GM18858 (cell line): ENCODE results near the gene AKAP13.

ENCODE experiments used
- ATAC-seq: cut with Tn5 transposase; IDR thresholded peaks from one replicate; pipeline ENCODE4 v1.9.1; 2021; ENCODE audit not compliant: unreplicated experiment

The AKAP13 gene

GRCh38 chr15:85685356-85685755 lies 305.0 kb downstream of the AKAP13 start:
- no peak for ATAC-seq

DNA sequence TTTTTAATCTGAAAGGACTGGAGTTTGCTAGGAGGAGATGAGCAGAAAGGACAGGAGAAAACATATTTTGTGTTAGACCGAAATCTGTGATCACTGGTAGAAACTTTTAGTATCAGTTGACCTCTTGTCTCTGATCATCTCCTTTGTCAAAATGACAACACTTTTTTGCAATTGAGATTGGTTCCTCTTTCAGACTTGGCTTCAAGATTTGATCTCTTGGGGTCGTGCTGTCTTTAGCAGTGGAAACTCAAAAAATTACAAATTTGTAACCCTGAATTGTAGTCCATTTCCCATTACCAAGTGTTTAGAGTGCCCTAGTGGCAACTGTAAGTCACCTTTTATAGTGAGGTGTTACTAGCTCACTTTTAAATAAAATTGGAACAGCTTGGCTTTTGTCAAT lies 306.9 kb downstream of the AKAP13 start:
- ATAC-seq = no peak

GRCh38 chr15:85688711-85689110 lies 308.3 kb downstream of the AKAP13 start:
- no peak for ATAC-seq

DNA sequence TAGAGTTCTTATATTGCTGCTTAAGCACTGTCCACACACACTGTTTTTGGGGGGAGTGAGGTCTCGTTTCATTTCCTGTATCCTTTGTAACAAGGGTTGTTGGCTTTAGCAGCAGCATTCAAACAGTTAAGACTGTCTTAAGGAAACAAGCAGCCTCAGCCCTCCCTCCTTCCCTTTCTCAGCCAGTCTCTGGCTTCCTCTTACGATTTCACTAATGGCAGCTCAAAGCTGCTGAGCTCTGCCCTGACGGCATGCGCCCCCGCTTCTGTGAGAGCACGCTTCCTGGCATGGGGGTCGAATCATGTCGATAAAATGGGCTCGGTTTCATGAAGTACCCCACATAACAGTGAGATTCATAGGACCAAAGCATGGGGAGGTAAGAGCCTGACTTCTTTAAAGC lies 309.3 kb downstream of the AKAP13 start:
- ATAC-seq = no peak

- peak; percentile 39 for ATAC-seq
Observed at GRCh38 chr15:85690561-85691231, 310.3 kb downstream of the AKAP13 start.

GRCh38 chr15:85691350-85692240 lies 311.2 kb downstream of the AKAP13 start:
- ATAC-seq = peak; percentile 26

- no peak for ATAC-seq
Observed at GRCh38 chr15:85692321-85692720, 311.9 kb downstream of the AKAP13 start.

DNA sequence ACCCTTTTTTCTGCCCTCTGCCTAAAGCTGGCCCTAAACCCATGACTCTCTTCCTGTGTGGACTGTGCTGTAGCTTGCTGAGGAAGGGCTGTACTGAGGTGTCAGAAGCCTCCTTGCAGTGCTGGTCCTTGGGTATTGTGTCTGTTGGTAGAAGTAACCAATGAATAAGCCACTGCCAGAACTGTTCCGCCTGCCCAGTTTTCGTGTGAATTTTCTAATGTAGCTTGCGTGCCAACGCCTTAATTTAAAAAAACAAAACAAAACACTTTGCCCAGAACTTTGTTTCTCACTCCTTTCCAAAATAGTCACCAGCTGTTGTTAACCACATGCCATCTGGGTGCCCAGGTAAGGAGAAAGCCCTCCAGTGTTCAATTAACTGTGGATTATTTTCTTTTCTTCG lies 312.5 kb downstream of the AKAP13 start:
- ATAC-seq = peak; percentile 50

- ATAC-seq = no peak
Observed at GRCh38 chr15:85693277-85693676, 312.9 kb downstream of the AKAP13 start.

GRCh38 chr15:85694091-85694490 lies 313.7 kb downstream of the AKAP13 start:
- no peak for ATAC-seq

DNA sequence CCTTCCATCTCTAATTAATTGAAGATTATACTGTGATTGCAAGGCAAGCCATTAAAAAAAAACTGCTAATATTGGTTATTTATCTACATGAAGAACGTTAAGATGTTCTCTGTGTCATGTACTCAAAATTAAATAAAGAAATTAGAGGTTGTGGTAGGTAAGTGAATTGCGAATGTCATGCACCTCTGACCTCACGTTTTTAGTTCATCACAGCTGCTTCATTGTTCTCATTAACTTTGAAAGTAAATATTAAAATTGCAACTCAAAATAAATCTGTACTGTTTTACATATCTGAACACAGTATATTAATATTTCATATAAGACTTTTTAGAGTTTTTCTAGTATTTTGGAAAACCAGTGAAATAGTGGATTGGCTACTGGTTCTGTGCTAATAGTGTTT lies 320.4 kb downstream of the AKAP13 start:
- no peak for ATAC-seq

DNA sequence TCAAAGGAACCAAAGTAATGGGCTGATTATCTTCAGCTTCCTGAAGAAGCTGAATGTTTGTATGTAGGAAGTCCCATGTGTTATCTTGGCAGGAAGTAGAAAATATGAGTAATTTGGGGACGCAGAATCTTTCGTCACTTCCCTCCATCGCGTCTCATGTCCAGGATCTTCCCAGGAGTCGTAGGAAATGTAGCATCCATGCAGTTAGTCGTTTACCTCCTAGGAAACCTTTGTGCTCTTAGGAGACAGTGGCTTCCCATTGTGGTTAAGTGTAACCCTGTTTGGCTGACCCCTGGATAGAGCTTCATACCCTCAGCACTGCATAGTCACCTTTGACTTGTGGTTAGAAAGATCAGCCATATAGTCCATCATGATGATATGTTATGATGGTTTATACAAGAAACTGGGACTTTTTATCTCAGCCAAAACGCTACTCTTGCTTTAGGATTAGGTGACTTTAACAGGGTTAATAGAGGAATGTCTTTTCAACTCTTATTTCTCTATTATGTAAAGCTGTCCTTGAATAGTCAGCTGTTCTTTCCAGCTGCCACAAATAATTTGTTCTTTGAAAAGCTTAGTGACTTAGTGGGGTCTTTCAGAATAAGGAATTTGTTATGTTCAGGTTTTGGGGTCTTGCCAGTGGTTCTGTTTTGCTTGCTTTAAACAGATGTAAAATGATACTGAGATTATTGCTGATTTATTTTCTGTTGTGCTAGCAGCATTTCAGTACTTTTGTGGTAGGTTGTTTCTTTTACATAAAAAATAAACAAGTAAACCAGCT lies 322.1 kb downstream of the AKAP13 start:
- ATAC-seq = no peak

DNA sequence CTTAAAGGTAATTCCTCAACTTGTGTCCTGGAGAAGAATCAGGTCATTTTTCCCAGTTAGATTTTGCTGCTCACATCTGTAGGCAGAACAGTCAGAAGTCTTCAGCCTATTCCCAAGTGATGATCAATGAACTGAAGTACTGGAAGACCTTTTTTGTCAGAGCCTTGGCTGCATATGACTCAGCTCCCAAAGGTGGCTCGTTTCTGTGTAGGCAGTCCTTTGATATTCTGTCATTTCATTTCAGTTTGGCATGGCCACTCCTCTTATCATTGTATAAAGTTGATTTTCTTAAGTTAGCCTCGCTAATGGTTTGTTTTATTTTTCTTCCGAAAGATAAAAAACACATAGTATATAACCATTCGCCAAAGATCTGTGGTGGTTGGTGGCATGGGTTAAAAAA lies 323.7 kb downstream of the AKAP13 start:
- ATAC-seq = no peak

DNA sequence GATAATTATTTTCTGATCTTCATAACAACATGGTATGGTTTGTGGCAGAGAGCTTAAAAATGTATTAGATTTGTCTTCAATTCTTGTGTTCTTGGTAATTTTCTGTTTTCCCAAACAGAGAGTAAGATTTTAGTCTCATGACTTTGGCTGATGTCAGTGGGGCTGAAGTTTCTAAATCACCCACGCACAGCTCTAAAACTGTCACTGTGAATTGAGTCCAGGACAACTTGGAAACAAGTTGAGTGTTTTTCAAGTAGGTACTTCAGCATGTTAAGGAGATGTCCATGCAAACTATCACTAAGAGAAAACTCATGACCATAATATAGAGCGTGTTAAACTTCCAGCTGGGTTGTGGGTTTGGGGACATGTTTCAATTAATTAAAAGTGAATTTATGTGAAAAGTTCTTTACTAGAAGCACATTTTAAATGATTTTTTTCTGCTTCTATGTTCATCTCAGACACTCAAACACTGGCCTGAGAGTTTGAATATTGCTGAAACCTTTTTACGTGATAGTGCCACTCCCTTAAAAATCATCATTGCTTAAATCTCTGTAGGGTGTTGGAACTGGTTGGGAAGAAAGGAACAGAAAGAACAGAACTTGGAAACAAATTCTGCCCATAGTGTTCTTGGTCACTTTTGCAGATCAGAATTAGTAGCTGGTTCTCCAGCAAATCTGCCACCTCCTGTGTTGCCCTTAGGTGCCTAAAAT lies 324.5 kb downstream of the AKAP13 start:
- no peak for ATAC-seq

DNA sequence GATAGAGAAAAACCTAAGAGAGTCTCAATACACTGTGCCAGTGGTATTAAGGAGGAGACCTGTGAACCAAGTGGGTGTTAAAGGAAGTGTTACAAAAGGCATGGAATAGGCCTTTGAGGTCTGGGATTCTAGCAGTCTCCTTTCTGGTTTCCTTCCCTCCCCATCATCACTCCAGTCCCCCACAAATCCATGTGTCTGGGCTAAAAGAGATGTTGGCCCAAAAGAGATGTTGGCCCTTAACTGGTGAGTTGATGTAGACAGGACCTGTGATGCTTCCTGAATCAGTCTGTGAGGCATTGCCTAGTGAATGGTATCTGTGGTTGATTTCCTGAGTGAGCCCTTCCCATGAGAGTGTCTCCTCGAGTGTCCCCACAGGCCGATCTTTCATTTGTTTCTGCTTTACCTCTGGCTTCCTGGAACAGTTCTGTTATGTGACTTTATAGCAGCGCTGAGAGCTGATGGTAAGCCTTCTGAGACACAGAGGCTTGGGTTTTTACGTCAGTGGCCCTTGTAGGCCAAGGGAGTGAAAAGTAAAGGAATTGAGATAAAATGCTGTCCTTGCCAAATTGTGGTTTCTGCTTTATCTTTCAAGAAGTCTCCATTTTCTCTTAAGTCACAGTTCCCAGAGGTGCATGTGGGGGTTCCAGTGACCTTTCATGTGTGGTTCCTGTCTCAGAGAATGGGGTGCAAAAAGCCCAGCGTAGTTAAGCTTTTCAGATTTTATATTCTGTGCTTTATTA lies 326.5 kb downstream of the AKAP13 start:
- peak; percentile 22 for ATAC-seq

DNA sequence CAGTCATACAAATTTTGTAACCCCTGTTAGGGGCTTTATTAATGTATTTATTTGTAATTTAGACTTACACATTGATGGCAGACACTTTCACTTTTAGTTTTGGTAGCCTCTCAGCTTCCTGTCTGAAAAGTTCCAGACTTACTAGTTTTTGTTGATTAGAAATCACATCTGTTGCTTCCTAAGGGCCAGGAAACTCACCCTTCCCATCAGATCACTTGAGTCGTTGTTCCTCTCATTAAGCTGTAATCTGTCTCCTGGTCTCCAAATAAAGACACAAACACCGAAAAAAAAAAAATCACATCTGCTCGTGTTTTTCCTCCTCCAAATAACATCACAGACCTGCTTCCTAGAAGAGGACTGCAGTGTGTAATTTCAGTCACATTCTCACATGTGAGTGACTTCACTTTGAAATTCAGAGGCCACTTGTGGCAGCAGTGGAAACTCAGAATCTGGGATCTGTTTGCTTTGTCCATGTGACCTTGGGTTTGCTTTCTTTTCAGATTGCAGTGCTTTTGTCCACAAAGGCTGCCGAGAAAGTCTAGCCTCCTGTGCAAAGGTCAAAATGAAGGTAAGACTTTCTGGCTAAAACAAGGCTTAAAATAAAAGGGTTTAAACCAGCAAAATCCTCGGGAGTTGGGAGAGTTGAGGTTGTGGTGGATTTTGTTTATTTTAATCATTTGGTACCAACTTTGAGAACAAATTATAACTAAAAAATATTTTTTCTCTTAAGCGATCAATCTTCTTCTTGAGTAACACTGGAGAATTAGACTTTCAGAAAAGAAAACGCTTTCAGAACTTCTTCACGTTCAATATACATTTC lies 327.3 kb downstream of the AKAP13 start:
- peak; percentile 9 for ATAC-seq

GRCh38 chr15:85708402-85708941 lies 328.1 kb downstream of the AKAP13 start:
- ATAC-seq = no peak

DNA sequence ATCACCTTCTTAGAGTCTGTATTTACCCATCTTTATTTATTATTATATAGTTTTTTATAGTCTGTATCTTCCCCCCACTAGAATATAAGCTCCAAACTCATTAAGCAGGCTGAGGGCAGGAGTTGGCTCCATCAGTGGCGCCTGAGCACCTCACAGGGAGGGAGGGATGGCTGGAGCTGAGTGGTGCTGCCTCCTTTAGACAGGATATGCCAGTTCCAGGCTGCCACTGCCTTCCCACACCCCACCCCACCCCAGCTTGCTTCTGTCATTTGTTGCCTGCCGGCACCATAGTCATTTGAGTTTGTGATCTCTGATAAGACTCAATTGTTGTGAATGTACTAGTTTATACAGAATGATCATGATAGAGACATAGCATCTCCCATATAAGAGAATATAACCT lies 328.8 kb downstream of the AKAP13 start:
- no peak for ATAC-seq

GRCh38 chr15:85710340-85710842 lies 330.0 kb downstream of the AKAP13 start:
- peak; percentile 41 for ATAC-seq
